Small intestine (tissue), 7 donors: ENCODE results near the gene OR4N5. TPM values are rescaled to one million over a fixed set of nuclear protein-coding genes. Genes with fewer than 3 reads are reported as not detected.
"Not testable (repeated sequence)": the region's sequence is repeated elsewhere in the genome, so short reads cannot be mapped to it uniquely, and the experiment has no call there.

Experiments used
- DNase-seq, 2 donors: peaks; one replicate each; pipeline versions ENCODE4 v3.0.0 to v3.0.0-alpha.2; 2013
- FAIRE-seq: peaks from 2 replicates; lab custom pipeline; 2012; peaks lifted over from hg19 to GRCh38; lab: Jason Lieb, UNC
- H3K27ac ChIP-seq, 3 donors: one replicate each; pipeline ENCODE4 v1.5.1; 2013; ENCODE audit warnings: low read length in 2 of 3, mild to moderate bottlenecking in 2 of 3, control low read depth in 1 of 3, inconsistent platforms in 1 of 3, low read depth in 1 of 3, moderate library complexity in 1 of 3
- H3K27me3 ChIP-seq, 3 donors: one replicate each; pipeline ENCODE4 v1.6.1; 2013; ENCODE audit warnings: low read length in 3 of 3, inconsistent platforms in 1 of 3; ENCODE audit not compliant: control insufficient read depth in 3 of 3, insufficient read depth in 3 of 3
- H3K36me3 ChIP-seq, 3 donors: one replicate each; pipeline ENCODE4 v1.6.1; 2013; ENCODE audit warnings: low read length in 3 of 3, inconsistent platforms in 1 of 3, low read depth in 1 of 3, mild to moderate bottlenecking in 1 of 3, moderate library complexity in 1 of 3; ENCODE audit not compliant: control insufficient read depth in 3 of 3, insufficient read depth in 2 of 3
- H3K4me1 ChIP-seq, 3 donors: one replicate each; pipeline ENCODE4 v1.6.1; 2013; ENCODE audit warnings: low read length in 2 of 3, inconsistent platforms in 1 of 3, low read depth in 1 of 3, mild to moderate bottlenecking in 1 of 3, moderate library complexity in 1 of 3; ENCODE audit not compliant: control insufficient read depth in 3 of 3, insufficient read depth in 2 of 3
- H3K4me3 ChIP-seq, 3 donors: one replicate each; pipeline ENCODE4 v1.5.1; 2013; ENCODE audit warnings: low read length in 3 of 3, control low read depth in 1 of 3, inconsistent platforms in 1 of 3, low read depth in 1 of 3, mild to moderate bottlenecking in 1 of 3, moderate library complexity in 1 of 3
- H3K9me3 ChIP-seq, 2 donors: one replicate each; pipeline ENCODE4 v1.6.1; 2013; ENCODE audit warnings: low read depth in 1 of 2, low read length in 1 of 2; ENCODE audit not compliant: control insufficient read depth in 2 of 2, insufficient read depth in 1 of 2
- WGBS, 3 donors: extraction: QIAGEN DNeasy Blood & Tissue Kit; methylation state at CpG; one replicate each; pipeline ENCODE4 v1.1.7; 2013; 5-methylcytosine and 5-hydroxymethylcytosine counted together
- polyA plus RNA-seq, 4 donors: library from polyadenylated mRNA; stranded (reverse) in 3 of 4; unstranded in 1 of 4; fragments of 200-250 nt in 3 of 4; fragments of 120-200 nt in 1 of 4; gene quantifications; one replicate each; pipeline versions ENCODE4 v1.2.1 to v1.2.3, GENCODE V29; 2013
- donor health status: healthy with polysubstance abuse.
- donor health status: control.
- donor health status: control.
- donor health status: Bipolar disorder and iron deficiency.
- donor health status: healthy.

OR4N5 gene
- polyA plus RNA-seq, 4 donors = not detected

DNA sequence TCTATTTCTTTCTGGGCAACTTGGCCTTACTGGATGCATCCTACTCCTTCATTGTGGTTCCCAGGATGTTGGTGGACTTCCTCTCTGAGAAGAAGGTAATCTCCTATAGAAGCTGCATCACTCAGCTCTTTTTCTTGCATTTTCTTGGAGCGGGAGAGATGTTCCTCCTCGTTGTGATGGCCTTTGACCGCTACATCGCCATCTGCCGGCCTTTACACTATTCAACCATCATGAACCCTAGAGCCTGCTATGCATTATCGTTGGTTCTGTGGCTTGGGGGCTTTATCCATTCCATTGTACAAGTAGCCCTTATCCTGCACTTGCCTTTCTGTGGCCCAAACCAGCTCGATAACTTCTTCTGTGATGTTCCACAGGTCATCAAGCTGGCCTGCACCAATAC lies 5.3 kb downstream of the OR4N5 start:
- 32 to 36% (median 36%) methylated on average over 7 of the region's 7 CpGs for WGBS, 3 donors

DNA sequence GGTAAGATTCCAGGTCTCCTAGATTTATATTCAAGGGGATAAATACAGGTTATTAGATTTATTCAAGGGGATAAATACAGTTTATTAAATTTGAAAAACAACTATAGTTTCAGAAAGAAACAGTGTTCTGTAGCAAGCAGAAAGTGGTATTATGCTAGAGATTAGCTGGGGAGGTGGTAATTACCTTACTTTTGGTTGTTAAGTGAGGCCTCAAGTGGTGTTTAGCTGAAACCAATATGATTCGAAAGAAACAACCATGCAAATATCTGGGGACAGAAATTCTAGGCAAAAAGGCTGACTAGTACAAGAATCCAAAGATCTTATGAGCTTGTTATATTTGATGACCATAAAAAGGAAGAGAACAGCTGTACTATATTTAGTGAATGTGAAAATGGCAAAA lies 6.2 kb downstream of the OR4N5 start:
- Histone ChIP-seq H3K4me1 (no peaks in the 10 kb centered on the region), H3K27ac (no peak overlapping the region), H3K36me3 (no peaks in the 10 kb centered on the region), H3K27me3 (no peaks in the 10 kb centered on the region), H3K4me3 (no peak overlapping the region), H3K9me3 (peaks cover 0 to 14% of the 10 kb centered on the region in 2 donors)
- no peak for FAIRE-seq
- WGBS, 3 donors = 32 to 63% (median 50%) methylated on average over 1 of the region's 1 CpG
- DNase-seq = no peak

More for the DNA sequence above, 5.3 kb downstream of the OR4N5 start:
- no peaks in the 10 kb centered on the region for H3K36me3 ChIP-seq
- DNase-seq (no peak), FAIRE-seq (no peak)
- no peak overlapping the region for H3K27ac ChIP-seq
- no peak overlapping the region for H3K4me3 ChIP-seq
- no peaks in the 10 kb centered on the region for H3K4me1 ChIP-seq
- no peaks in the 10 kb centered on the region for H3K27me3 ChIP-seq
- peaks cover 0 to 7% of the 10 kb centered on the region in 2 donors for H3K9me3 ChIP-seq

DNA sequence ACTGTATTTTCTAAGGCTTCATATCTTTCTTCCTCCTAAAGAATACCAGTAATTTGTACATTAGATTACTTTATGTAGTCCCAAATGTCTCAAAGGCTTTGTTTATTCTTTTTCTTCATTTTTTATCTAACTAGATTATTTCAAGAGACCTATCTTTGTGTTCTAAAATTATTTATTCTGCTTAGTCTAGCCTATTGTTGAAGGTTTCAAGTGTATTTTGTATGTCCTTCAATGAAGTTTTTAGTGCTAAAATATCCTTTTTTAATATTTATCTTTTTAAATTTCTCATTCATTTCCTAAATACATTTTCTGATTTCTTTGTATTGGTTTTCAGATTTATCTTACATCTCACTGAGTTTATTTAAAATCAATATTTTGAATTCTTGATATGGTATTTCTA lies 25.8 kb downstream of the OR4N5 start:
- Histone ChIP-seq H3K4me3 (no peak overlapping the region), H3K4me1 (no peaks in the 10 kb centered on the region), H3K27me3 (no peaks in the 10 kb centered on the region), H3K36me3 (no peaks in the 10 kb centered on the region), H3K27ac (no peak overlapping the region), H3K9me3 (peaks cover 0 to 12% of the 10 kb centered on the region in 2 donors)
- DNase-seq (no peak), FAIRE-seq (no peak)

DNA sequence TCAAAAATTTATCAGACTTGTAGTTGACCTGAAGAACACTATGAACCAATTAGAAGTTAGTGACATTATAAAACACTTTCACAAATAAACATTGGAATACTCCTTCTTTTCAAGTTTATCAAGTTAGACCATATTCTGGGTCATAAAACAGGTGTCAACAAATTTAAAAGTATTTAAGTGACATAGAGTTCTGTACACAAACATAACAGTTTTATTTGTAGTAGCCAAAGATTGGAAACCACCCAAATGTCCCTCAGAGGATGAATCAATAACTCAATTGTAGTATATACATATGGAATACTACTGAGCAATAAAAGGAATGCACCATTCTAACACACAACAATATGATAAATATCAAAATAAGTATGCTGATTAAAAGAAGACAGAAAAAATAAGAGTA lies 28.5 kb downstream of the OR4N5 start:
- no peaks in the 10 kb centered on the region for H3K27me3 ChIP-seq
- no peaks in the 10 kb centered on the region for H3K36me3 ChIP-seq
- H3K4me1 ChIP-seq = no peaks in the 10 kb centered on the region
- H3K27ac ChIP-seq = no peak overlapping the region
- peaks cover 0 to 17% of the 10 kb centered on the region in 2 donors for H3K9me3 ChIP-seq
- no peak overlapping the region for H3K4me3 ChIP-seq
- FAIRE-seq = no peak
- no peak for DNase-seq

DNA sequence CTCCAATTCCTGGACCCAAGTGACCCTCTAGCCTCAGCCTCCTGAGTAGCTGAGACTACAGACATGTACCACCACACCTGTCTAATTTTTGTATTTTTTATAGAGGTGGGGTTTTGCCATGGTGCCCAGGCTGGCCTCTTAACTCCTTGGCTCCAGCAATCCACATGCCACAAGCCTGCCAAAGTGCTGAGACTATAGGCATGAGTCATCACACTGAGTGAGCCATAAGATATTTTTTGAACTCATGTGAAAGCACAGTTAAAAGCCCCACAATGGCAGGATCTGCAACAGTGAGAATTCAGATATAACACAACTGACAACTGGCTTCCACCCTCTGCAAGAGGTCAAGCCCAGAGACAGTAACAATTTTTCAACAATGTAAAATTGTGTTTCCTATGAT lies 31.2 kb downstream of the OR4N5 start:
- not testable (repeated sequence) for DNase-seq, H3K4me1 ChIP-seq, FAIRE-seq, H3K27ac ChIP-seq, H3K4me3 ChIP-seq, H3K36me3 ChIP-seq, H3K27me3 ChIP-seq
- peaks cover 0 to 11% of the 10 kb centered on the region in 2 donors for H3K9me3 ChIP-seq

DNA sequence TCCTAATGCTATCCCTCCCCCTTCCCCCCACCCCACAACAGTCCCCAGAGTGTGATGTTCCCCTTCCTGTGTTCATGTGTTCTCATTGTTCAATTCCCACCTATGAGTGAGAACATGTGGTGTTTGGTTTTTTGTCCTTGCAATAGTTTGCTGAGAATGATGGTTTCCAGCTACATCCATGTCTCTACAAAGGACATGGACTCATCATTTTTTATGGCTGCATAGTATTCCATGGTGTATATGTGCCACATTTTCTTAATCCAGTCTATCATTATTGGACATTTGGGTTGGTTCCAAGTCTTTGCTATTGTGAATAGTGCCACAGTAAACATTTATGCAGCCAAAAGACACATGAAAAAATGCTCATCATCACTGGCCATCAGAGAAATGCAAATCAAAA lies 35.6 kb downstream of the OR4N5 start:
- not testable (repeated sequence) for H3K4me1 ChIP-seq, H3K4me3 ChIP-seq, H3K36me3 ChIP-seq, H3K27me3 ChIP-seq, DNase-seq, H3K27ac ChIP-seq, FAIRE-seq, H3K9me3 ChIP-seq

DNA sequence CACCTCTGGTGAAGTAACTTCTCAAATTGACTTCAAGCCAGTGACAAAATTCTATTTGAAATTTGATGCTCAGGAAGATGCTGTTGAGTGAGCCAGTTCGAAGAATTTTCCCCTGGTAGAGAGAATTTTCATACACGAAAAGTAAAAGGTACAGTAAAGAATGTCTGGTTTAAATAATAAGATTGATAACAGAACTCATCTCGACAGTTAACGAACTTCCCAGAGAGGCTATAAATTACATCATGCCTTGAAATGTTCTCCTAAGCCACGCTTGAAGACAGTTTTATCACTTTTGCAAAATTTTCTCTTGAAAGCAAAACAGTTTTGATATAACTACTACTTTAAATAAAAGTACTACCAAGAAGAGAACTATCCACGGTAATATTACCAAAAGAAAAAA lies 37.7 kb downstream of the OR4N5 start:
- FAIRE-seq (no peak), DNase-seq (no peak)
- Histone ChIP-seq H3K27ac (no peak overlapping the region), H3K9me3 (peaks cover 0 to 9% of the 10 kb centered on the region in 2 donors), H3K27me3 (no peaks in the 10 kb centered on the region), H3K4me3 (no peak overlapping the region), H3K4me1 (no peaks in the 10 kb centered on the region), H3K36me3 (no peaks in the 10 kb centered on the region)
- WGBS, 3 donors = 54 to 72% (median 60%) methylated on average over 6 of the region's 6 CpGs

DNA sequence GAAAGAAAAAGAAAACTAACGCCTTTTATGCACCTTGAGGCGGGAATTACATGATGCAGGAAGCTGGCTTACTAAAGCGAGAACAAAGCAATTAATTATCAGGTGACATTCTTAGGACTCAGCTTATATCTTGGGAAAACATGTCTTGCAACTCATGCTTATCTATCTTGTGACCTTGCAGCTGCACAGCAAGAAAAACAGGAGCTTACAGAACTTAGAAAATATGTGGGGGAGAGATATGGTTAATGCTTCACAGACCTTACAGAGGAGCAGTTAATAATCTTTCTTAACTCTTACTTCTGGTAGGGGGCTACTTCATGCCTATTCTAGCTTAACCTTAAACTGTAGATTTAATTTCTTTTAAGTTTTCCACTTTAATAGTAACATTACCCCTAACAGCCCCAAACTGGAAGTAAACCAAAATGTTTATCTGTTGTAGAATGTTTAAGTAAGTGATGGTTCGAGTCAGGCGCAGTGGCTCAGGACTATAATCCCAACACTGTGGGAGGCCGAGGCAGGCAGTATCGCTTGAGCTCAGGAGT lies 38.9 kb downstream of the OR4N5 start:
- peaks cover 0 to 9% of the 10 kb centered on the region in 2 donors for H3K9me3 ChIP-seq
- no peaks in the 10 kb centered on the region for H3K36me3 ChIP-seq
- 65 to 80% (median 71%) methylated on average over 7 of the region's 7 CpGs for WGBS, 3 donors
- no peak for DNase-seq
- no peak overlapping the region for H3K4me3 ChIP-seq
- no peak for FAIRE-seq
- no peaks in the 10 kb centered on the region for H3K27me3 ChIP-seq
- H3K4me1 ChIP-seq = no peaks in the 10 kb centered on the region
- no peak overlapping the region for H3K27ac ChIP-seq

DNA sequence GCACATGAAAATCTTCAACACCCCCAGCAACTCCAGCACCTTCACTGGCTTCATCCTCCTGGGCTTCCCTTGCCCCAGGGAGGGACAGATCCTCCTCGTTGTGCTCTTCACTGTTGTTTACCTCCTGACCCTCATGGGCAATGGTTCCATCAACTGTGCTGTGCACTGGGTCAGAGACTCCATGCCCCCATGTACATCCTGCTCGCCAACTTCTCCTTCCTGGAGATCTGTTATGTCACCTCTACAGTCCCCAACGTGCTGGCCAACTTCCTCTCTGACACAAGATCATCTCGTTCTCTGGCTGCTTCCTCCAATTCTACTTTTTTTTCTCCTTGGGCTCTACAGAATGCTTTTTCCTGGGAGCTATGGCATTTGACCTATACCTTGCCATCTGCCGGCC lies 40.6 kb downstream of the OR4N5 start:
- no peaks in the 10 kb centered on the region for H3K36me3 ChIP-seq
- no peak overlapping the region for H3K27ac ChIP-seq
- no peaks in the 10 kb centered on the region for H3K27me3 ChIP-seq
- 49 to 55% (median 50%) methylated on average over 5 of the region's 5 CpGs for WGBS, 3 donors
- DNase-seq (no peak), FAIRE-seq (no peak)
- no peaks in the 10 kb centered on the region for H3K4me1 ChIP-seq
- no peak overlapping the region for H3K4me3 ChIP-seq
- peaks cover 0 to 9% of the 10 kb centered on the region in 2 donors for H3K9me3 ChIP-seq
